ENCODE data around the gene ZBTB40.

DNA sequence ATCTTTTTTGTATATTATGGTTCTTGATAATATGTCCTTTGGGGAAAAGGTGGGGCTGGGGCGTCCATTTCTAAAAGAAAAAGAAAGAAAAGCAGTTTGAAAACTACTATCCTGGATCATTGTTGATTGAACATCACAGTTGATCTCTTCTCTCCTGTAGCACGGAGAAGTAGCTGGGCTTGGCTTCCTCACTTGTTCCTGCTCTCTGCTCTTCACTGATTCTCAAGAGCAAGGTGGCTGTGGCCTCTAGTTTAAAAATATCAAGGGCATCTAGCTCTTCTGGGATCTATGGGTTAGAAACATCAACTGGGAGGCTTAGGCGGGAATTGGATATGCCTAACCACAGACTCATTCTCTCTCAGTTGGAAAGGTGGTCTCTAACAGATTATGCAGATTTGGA lies 73.6 kb downstream of the ZBTB40 start:
- TF ChIP-seq, protein P1, sequence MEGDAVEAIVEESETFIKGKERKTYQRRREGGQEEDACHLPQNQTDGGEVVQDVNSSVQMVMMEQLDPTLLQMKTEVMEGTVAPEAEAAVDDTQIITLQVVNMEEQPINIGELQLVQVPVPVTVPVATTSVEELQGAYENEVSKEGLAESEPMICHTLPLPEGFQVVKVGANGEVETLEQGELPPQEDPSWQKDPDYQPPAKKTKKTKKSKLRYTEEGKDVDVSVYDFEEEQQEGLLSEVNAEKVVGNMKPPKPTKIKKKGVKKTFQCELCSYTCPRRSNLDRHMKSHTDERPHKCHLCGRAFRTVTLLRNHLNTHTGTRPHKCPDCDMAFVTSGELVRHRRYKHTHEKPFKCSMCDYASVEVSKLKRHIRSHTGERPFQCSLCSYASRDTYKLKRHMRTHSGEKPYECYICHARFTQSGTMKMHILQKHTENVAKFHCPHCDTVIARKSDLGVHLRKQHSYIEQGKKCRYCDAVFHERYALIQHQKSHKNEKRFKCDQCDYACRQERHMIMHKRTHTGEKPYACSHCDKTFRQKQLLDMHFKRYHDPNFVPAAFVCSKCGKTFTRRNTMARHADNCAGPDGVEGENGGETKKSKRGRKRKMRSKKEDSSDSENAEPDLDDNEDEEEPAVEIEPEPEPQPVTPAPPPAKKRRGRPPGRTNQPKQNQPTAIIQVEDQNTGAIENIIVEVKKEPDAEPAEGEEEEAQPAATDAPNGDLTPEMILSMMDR (conservative IDR thresholded peaks at IDR 0.05; ENCODE audit: low read length): no peak
- TF ChIP-seq EZH2phosphoT487 (IDR thresholded peaks at IDR 0.05; ENCODE audit: borderline replicate concordance): no peak
